H1 (cell line): Measurements from ENCODE around the gene ZNF521. TPM values are rescaled to one million over a fixed set of nuclear protein-coding genes. Genes with fewer than 3 reads are reported as not detected.

Experiments used
- CTCF ChIA-PET: fragments of 300-600 bp; sonication (Branson Sonifier 250); formaldehyde crosslinking; loops from one replicate; lab custom pipeline; 2021; ENCODE audit not compliant: partially characterized antibody; lab: Charles Lee
- POLR2A ChIA-PET: fragments of 300-600 bp; sonication (Branson Sonifier 250); formaldehyde crosslinking; loops from one replicate; lab custom pipeline; 2021; ENCODE audit warnings: inconsistent platforms; ENCODE audit not compliant: partially characterized antibody; lab: Charles Lee
- DNase-seq, 2 experiments: peaks; one replicate each; pipeline versions ENCODE4 v3.0.0 to v3.0.0-alpha.2; 2010 to 2022; ENCODE audit warnings: low spot score in 2 of 2, low read depth in 1 of 2, mixed read lengths in 1 of 2
- FAIRE-seq: peaks from 2 replicates; lab custom pipeline; 2011; peaks lifted over from hg19 to GRCh38; lab: Jason Lieb, UNC
- H2AFZ ChIP-seq: 2 replicates; pipeline ENCODE4 v1.8.1; 2012; ENCODE audit warnings: low read length, inconsistent platforms
- H2AK5ac ChIP-seq: 2 replicates; pipeline ENCODE4 v1.6.1; 2013; ENCODE audit warnings: low read depth, low read length
- H2BK120ac ChIP-seq: replicated peaks from 2 replicates; pipeline ENCODE3; 2013; ENCODE audit warnings: low read depth, low read length, inconsistent platforms
- H2BK12ac ChIP-seq: 2 replicates; pipeline ENCODE4 v1.6.1; 2013; ENCODE audit warnings: low read depth, low read length
- H2BK15ac ChIP-seq: 2 replicates; pipeline ENCODE4 v1.6.1; 2013; ENCODE audit warnings: low read length
- H2BK20ac ChIP-seq: 2 replicates; pipeline ENCODE4 v1.6.1; 2013; ENCODE audit warnings: low read length
- H2BK5ac ChIP-seq: 2 replicates; pipeline ENCODE4 v1.6.1; 2013; ENCODE audit warnings: low read depth, low read length
- H3K14ac ChIP-seq: 2 replicates; pipeline ENCODE4 v1.6.1; 2013; ENCODE audit warnings: inconsistent platforms; ENCODE audit not compliant: insufficient read length
- H3K18ac ChIP-seq: 2 replicates; pipeline ENCODE4 v1.6.1; 2013; ENCODE audit warnings: low read length; ENCODE audit errors: extremely low read depth
- H3K23ac ChIP-seq: 2 replicates; pipeline ENCODE4 v1.6.1; 2013; ENCODE audit warnings: inconsistent platforms; ENCODE audit not compliant: insufficient read length
- H3K23me2 ChIP-seq: 2 replicates; pipeline ENCODE4 v1.6.1; 2013; ENCODE audit warnings: low read depth, low read length
- H3K27ac ChIP-seq: 2 replicates; pipeline ENCODE4 v1.6.1; 2011; ENCODE audit warnings: low read depth, low read length, inconsistent platforms
- H3K27me3 ChIP-seq, 4 experiments: replicated peaks in 1 of 4; 1 replicate in 1 of 4; 2 replicates in 3 of 4; pipeline versions ENCODE4 v1.6.1 to v1.8.1; 2011 to 2013; ENCODE audit warnings: low read length in 3 of 4, mild to moderate bottlenecking in 3 of 4, inconsistent platforms in 2 of 4, mixed read lengths in 2 of 4, moderate library complexity in 1 of 4; ENCODE audit not compliant: control insufficient read depth in 3 of 4, insufficient read depth in 3 of 4; ENCODE audit errors: extremely low read depth in 1 of 4
- H3K36me3 ChIP-seq, 4 experiments: 2 replicates each; pipeline versions ENCODE4 v1.6.1 to v1.8.1; 2011 to 2013; ENCODE audit warnings: mild to moderate bottlenecking in 4 of 4, low read length in 3 of 4, moderate library complexity in 2 of 4, control low read depth in 1 of 4, inconsistent platforms in 1 of 4; ENCODE audit not compliant: insufficient read depth in 4 of 4, control insufficient read depth in 2 of 4
- H3K4ac ChIP-seq: replicated peaks from 2 replicates; pipeline ENCODE3; 2013; ENCODE audit warnings: low read length, low read depth, mixed read lengths, inconsistent platforms; ENCODE audit not compliant: insufficient read length
- H3K4me1 ChIP-seq, 4 experiments: replicated peaks in 1 of 4; 1 replicate in 1 of 4; 2 replicates in 3 of 4; pipeline versions ENCODE4 v1.6.1 to v1.8.1; 2011 to 2013; ENCODE audit warnings: low read length in 3 of 4, inconsistent platforms in 2 of 4, mixed read lengths in 1 of 4; ENCODE audit not compliant: insufficient read depth in 4 of 4, control insufficient read depth in 3 of 4
- H3K4me2 ChIP-seq, 2 experiments: 2 replicates each; pipeline versions ENCODE4 v1.6.1 to v1.8.1; 2011 to 2013; ENCODE audit warnings: low read depth in 2 of 2, low read length in 2 of 2, control low read depth in 1 of 2, inconsistent platforms in 1 of 2, mild to moderate bottlenecking in 1 of 2; ENCODE audit not compliant: insufficient read depth in 1 of 2
- H3K4me3 ChIP-seq, 4 experiments: fragments of 200-600, 300-600 bp in 1 of 4; sonication (generic), shearing (Covaris generic), sonication (Bioruptor Twin) in 1 of 4; 2 replicates each; pipeline versions ENCODE4 v1.5.1 to v1.8.1; 2011 to 2016; ENCODE audit warnings: low read length in 4 of 4, low read depth in 3 of 4, control low read depth in 2 of 4, inconsistent platforms in 2 of 4, mild to moderate bottlenecking in 2 of 4, mixed read lengths in 1 of 4, moderate library complexity in 1 of 4; ENCODE audit not compliant: insufficient read depth in 2 of 4; ENCODE audit errors: extremely low read depth in 1 of 4
- H3K56ac ChIP-seq: replicated peaks from 2 replicates; pipeline ENCODE3; 2013; ENCODE audit warnings: low read depth, mild to moderate bottlenecking, mixed read lengths, low read length, inconsistent platforms; ENCODE audit not compliant: insufficient read length
- H3K79me1 ChIP-seq: 2 replicates; pipeline ENCODE4 v1.6.1; 2013; ENCODE audit warnings: low read depth, low read length, control low read depth
- H3K79me2 ChIP-seq, 2 experiments: 2 replicates each; pipeline versions ENCODE4 v1.6.1 to v1.8.1; 2012 to 2013; ENCODE audit warnings: low read length in 2 of 2, mild to moderate bottlenecking in 2 of 2, inconsistent platforms in 1 of 2; ENCODE audit not compliant: insufficient read depth in 2 of 2, control insufficient read depth in 1 of 2
- H3K9ac ChIP-seq, 4 experiments: replicated peaks in 1 of 4; 1 replicate in 1 of 4; 2 replicates in 3 of 4; pipeline versions ENCODE4 v1.6.1 to v1.8.1; 2011 to 2013; ENCODE audit warnings: low read depth in 3 of 4, low read length in 3 of 4, control low read depth in 2 of 4, mild to moderate bottlenecking in 2 of 4, moderate library complexity in 2 of 4, inconsistent platforms in 1 of 4; ENCODE audit errors: extremely low read depth in 1 of 4
- H3K9me3 ChIP-seq, 2 experiments: 2 replicates each; pipeline versions ENCODE4 v1.6.1 to v1.8.1; 2012 to 2013; ENCODE audit warnings: mild to moderate bottlenecking in 2 of 2, moderate library complexity in 2 of 2, control low read depth in 1 of 2, inconsistent platforms in 1 of 2, low read depth in 1 of 2, low read length in 1 of 2, mixed read lengths in 1 of 2; ENCODE audit not compliant: insufficient read depth in 2 of 2
- H4K20me1 ChIP-seq, 2 experiments: replicated peaks in 1 of 2; 2 replicates each; pipeline versions ENCODE3 to v1.8.1; 2011 to 2013; ENCODE audit warnings: inconsistent platforms in 2 of 2, low read length in 2 of 2, mild to moderate bottlenecking in 1 of 2; ENCODE audit not compliant: insufficient read depth in 2 of 2, control insufficient read depth in 1 of 2
- H4K5ac ChIP-seq: 2 replicates; pipeline ENCODE4 v1.6.1; 2013; ENCODE audit warnings: low read length, low read depth, mixed read lengths, inconsistent platforms; ENCODE audit not compliant: insufficient read length
- H4K8ac ChIP-seq: 2 replicates; pipeline ENCODE4 v1.8.0; 2013; ENCODE audit warnings: mild to moderate bottlenecking, moderate library complexity, low read length, inconsistent platforms; ENCODE audit not compliant: insufficient read depth; ENCODE audit errors: extremely low read depth
- H4K91ac ChIP-seq: replicated peaks from 2 replicates; pipeline ENCODE3; 2013; ENCODE audit warnings: low read length, mixed read lengths, inconsistent platforms; ENCODE audit not compliant: insufficient read length
- HDAC6 ChIP-seq: IDR thresholded peaks from one replicate; pipeline ENCODE4 v1.7.1; 2012; ENCODE audit warnings: low read depth, mild to moderate bottlenecking, inconsistent platforms, low read length, moderate library complexity
- RNF2 ChIP-seq: fragments of 200-900, 300-1000 bp; sonication (generic); IDR thresholded peaks from 2 replicates; pipeline ENCODE4 v1.7.1; 2016; ENCODE audit warnings: borderline replicate concordance, low read depth, mild to moderate bottlenecking, antibody characterized with exemption, low read length; ENCODE audit not compliant: poor library complexity, severe bottlenecking; ENCODE audit errors: missing control alignments
- ZNF274 ChIP-seq: IDR thresholded peaks from 2 replicates; pipeline ENCODE4 v1.7.0; 2012; ENCODE audit warnings: low read length, borderline replicate concordance; ENCODE audit errors: extremely low read depth
- WGBS, 2 experiments: shearing (Covaris generic) in 1 of 2; methylation state at CpG; one replicate each; pipeline versions ENCODE4 v1.1.6 to v1.1.7; 2013 to 2015; ENCODE audit warnings: low lambda C conversion rate in 2 of 2, mixed read lengths in 2 of 2, inconsistent platforms in 1 of 2, low coverage in 1 of 2, missing lambda C conversion rate in 1 of 2; ENCODE audit not compliant: insufficient replicate concordance in 2 of 2, insufficient coverage in 1 of 2, insufficient read length in 1 of 2; ENCODE audit errors: extremely low coverage in 1 of 2, missing lambda C conversion rate in 1 of 2; 5-methylcytosine and 5-hydroxymethylcytosine counted together
- polyA plus RNA-seq, 7 experiments: library from polyadenylated mRNA; depleted of rRNA in 3 of 7; stranded (reverse) in 5 of 7; unstranded in 2 of 7; fragments of >200 nt in 5 of 7; fragments of 200-250 nt in 2 of 7; gene quantifications; 1 replicate in 5 of 7; 2 replicates in 1 of 7; 4 replicates in 1 of 7; pipeline versions ENCODE4 v1.2.1 to v1.2.3, GENCODE V29; 2011 to 2013; ENCODE audit warnings: missing spikeins in 2 of 7, mixed read lengths in 2 of 7
- total RNA-seq: library from RNA; stranded (reverse); fragmentation: NEBNext Ultra II Directional; extraction: Animal tissue kit (Norgen Biotek cat#: 25700); gene quantifications from 2 replicates; pipeline ENCODE4 v1.2.1, GENCODE V29; 2021

Gene ZNF521
- total and polyA plus RNA-seq, 2 of the 8 experiments (the other 6 are each of a cell fraction or from before 2014, with no cell fraction given) = 9.5 to 15.8 TPM

DNA sequence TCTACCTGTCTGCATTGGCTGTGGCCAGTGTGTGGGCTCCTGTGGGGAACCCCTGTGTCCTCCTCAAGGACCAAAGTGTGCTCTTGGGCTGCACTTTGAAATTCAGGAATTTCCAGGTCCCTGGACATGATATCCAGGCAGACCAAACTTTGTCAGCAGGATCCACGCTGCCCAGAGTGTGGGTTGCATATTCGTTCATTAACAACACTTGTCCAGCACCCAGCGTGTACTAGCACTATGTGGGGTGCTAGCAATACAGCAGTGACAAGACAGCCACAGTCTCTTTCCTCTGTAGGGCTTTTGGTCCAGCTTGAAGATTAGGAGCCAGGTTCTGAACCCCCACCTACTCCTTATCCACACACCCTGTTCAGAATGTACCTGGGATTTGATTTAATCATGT is 304.5 kb downstream of the ZNF521 start:
- no peak overlapping the region for H3K27ac ChIP-seq
- H2AK5ac ChIP-seq = no peak overlapping the region
- 0 out of 4 replicates have a peak overlapping the region, but pooled peaks have one; percentile 11 to 15 for H3K4me2 ChIP-seq
- no peak overlapping the region for H3K4me3 ChIP-seq
- H3K23me2 ChIP-seq = no peaks in the 10 kb centered on the region
- no peak for DNase-seq
- H2BK15ac ChIP-seq = no peak overlapping the region
- no peak overlapping the region for H4K8ac ChIP-seq
- H3K9me3 ChIP-seq = no peaks in the 10 kb centered on the region
- no peak overlapping the region for H2BK120ac ChIP-seq
- 83% methylated on average over 3 of the region's 3 CpGs; no CpG with 5 or more reads in 1 of the 2 experiments for WGBS, 2 experiments
- H3K4ac ChIP-seq = no peak overlapping the region
- no peak for FAIRE-seq
- ChIA-PET POLR2A (no interaction called here), CTCF (interaction anchor here (1.5 kb wide), 1 partner anchor 17 kb away, joined by 6 read pairs; no protein-coding TSS in a partner anchor)
- H3K23ac ChIP-seq = no peak overlapping the region
- H3K79me1 ChIP-seq = no peaks in the 10 kb centered on the region
- H3K4me1 ChIP-seq = peaks cover 2 to 4% (median 3%) of the 10 kb centered on the region in 4 experiments; a peak in 6 of 7 replicates
- no peak for TF ChIP-seq HDAC6
- TF ChIP-seq ZNF274 = no peak
- peak; percentile 36 for TF ChIP-seq RNF2
- H4K91ac ChIP-seq = no peak overlapping the region
- no peak overlapping the region for H4K5ac ChIP-seq
- no peak overlapping the region for H3K14ac ChIP-seq
- H3K18ac ChIP-seq = no peak overlapping the region
- peaks cover 5 to 6% of the 10 kb centered on the region in 2 experiments for H4K20me1 ChIP-seq
- H2BK5ac ChIP-seq = no peak overlapping the region
- H2AFZ ChIP-seq = no peak overlapping the region
- no peak overlapping the region for H2BK20ac ChIP-seq
- no peak overlapping the region for H3K56ac ChIP-seq
- no peaks in the 10 kb centered on the region for H3K36me3 ChIP-seq
- no peaks in the 10 kb centered on the region for H3K79me2 ChIP-seq
- no peak overlapping the region for H3K9ac ChIP-seq
- no peak overlapping the region for H2BK12ac ChIP-seq
- peaks cover 37 to 81% (median 67%) of the 10 kb centered on the region in 4 experiments for H3K27me3 ChIP-seq
